GM18511 (cell line): ENCODE data around the gene POMT2.
"Not testable (repeated sequence)": the region's sequence is repeated elsewhere in the genome, so short reads cannot be mapped to it uniquely, and the experiment has no call there.

Experiments used
- ATAC-seq: cut with Tn5 transposase; IDR thresholded peaks from one replicate; pipeline ENCODE4 v1.9.1; 2021; ENCODE audit warnings: mild to moderate bottlenecking, moderate library complexity; ENCODE audit not compliant: unreplicated experiment

The POMT2 gene, protein sequence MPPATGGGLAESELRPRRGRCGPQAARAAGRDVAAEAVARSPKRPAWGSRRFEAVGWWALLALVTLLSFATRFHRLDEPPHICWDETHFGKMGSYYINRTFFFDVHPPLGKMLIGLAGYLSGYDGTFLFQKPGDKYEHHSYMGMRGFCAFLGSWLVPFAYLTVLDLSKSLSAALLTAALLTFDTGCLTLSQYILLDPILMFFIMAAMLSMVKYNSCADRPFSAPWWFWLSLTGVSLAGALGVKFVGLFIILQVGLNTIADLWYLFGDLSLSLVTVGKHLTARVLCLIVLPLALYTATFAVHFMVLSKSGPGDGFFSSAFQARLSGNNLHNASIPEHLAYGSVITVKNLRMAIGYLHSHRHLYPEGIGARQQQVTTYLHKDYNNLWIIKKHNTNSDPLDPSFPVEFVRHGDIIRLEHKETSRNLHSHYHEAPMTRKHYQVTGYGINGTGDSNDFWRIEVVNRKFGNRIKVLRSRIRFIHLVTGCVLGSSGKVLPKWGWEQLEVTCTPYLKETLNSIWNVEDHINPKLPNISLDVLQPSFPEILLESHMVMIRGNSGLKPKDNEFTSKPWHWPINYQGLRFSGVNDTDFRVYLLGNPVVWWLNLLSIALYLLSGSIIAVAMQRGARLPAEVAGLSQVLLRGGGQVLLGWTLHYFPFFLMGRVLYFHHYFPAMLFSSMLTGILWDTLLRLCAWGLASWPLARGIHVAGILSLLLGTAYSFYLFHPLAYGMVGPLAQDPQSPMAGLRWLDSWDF

DNA sequence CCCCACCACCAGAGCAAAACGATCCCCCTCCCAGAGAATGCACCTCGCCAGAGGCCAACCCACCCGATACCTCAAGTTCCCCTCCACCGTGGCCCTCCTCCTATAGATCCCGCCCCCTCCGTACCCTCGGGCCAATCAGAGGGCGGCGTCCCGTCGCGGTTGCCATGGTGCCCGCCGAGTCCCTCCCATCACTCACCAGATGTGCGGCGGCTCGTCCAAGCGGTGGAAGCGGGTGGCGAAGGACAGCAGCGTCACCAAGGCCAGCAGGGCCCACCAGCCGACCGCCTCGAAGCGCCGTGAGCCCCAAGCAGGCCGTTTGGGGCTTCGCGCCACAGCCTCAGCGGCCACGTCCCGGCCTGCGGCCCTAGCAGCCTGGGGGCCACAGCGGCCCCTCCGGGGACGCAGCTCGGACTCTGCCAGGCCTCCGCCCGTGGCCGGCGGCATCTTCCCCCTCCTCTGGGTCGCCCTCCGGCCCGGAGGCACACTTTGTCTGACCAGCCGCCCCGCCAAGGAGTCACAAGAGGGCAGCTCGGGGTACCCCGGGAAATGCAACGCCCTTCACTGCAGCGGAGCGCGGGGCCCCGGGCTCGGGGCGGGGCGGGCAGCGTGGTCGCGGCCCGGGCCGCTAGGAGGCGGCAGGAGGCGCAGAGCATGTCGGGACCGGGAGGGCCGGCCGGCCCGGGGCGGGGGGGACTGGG is at the start of gene POMT2:
TSS of gene POMT2 (minus strand) at position 646 of the 698 bp plus-strand sequence. CDS start at position 444, 202 bp downstream.
- ATAC-seq: peak; percentile 68

DNA sequence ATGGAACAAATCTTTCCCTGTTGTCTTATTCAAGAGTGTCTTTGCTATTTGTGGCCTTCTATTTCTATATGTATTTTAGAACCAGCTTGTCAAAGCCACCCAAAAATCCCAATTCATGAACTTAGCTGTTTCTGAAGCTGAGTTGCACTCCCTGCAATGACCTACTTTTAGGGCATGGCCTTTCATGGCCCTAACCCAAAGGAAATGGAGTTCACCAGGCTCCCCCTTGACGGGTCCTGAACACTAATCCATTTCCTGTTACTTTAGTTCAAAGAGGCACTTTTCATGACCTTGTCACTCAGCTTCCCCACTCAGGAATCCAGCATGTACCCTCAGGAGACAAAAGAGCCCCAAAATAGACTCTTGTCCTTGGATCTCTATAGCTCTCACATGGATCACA is 48.6 kb upstream of the POMT2 start:
- no peak for ATAC-seq

DNA sequence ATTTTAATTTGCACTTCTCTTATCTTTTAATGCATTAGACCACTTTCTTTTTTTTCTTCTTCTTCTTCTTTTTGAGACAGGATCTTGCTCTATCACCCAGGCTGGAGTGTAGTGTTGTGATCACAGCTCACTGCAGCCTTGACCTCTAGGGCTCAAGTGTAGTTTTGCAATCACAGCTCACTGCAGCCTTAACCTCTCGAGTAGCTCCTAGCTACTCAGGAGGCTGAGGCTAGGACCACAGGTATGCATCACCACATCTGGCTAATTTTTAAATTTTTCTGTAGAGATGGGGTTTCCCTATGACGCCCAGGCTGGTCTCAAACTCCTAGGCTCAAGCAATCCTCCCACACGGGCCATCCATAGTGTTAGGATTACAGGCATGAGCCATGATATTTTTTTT is 43.5 kb upstream of the POMT2 start:
- no peak for ATAC-seq

DNA sequence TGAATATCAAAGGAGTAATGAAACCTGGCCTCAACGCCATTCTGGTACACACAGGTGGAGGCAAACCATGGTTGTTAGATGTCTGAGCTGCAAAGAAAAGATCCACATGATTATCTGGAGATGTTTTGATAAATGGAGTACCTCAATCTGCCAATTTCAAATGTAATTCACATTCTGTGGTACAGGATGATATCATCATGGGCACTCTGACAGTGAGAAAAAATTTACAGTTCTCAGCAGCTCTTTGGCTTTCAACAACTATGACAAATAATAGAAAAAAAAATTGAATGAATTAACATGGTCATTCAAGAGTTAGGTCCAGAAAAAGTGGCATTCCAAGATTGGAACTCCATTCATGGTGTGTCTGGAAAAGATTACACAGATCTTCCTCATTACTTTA is 38.9 kb upstream of the POMT2 start:
- no peak for ATAC-seq

DNA sequence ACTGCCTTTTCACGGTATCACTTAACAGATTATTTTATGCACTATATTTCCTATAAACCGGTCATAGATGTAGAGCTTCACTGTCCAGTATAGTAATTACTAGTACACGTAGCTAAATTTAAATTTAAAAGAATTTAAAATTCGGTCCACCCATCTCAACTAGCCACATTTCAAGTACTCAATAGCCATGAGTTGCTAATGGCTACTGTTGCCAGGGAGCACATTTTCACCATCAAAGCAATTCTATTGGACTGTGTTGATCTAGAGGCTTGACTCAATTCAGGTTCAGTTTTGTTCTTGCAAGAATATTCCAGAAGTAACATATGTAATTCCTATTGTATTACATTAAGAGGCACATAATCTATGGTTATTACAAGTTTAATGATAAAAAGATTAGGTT is 36.2 kb upstream of the POMT2 start:
- no peak for ATAC-seq

DNA sequence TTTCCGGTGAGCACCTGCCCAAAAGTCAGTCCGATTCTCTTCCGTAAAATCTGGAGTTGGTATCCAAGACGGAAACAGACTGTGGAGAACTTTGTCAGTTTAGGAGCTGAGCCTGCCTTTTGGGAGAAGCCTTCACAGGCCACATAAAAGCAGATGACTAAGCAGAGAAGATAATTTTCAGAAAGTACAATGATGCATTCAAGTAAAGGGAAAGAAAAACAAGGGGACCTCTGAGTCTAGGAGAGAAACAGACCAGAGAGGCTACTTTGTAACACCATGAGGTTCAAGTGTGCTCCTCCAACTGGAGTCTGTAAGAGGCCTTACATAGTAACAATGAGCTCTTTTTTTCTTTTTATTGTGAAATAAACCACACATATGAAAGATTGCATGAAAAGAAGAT is 35.1 kb upstream of the POMT2 start:
- ATAC-seq: no peak

DNA sequence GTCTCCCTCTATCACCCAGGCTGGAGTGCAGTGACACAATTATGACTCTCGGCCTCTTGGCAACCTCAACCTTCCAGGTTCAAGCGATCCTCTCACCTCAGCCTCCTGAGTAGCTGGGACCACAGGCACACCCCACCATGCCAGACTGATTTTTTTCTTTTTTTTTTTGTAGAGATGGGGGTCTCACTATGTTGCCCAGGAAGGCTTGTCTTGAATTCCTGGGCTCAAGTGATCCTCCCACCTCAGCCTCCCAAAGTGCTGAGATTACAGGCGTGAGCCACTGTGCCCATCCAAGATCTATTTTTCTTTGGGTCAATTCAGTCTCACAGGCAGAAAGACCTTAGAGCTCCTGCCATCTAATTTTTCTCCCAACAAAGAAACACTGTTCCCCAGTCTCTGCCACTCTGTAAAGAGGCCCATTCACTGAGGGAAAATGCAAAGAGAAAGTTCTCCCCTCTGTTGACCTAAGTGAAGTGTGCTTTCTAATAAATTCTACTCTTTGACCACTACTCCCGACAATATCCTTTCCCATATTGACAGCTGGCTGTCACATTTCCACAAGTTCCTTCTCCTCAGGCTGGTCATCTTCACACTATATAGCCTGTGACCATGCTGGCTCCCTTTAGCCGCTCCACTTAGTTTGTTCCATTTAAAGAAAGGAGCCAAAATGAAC is 32.9 kb upstream of the POMT2 start:
- no peak for ATAC-seq

DNA sequence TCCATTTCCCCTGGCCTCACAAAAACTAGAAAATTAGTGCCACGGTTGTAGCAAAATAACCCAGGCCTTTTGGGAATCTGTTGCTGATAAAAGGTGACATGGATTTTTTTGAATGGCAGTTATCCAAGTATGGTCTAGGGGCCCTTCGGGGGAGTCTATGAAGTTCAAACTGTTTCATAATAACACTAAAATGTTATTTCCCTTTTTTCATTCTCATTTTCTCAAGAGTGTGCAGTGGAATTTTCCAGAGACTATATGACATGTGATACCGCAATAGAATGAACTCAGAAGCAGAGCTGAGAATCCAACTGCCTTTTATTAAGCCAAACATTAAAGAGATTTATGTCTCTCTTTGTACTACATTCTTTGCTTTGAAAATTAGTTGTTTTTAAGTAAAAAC is 27.1 kb upstream of the POMT2 start:
- ATAC-seq: no peak

DNA sequence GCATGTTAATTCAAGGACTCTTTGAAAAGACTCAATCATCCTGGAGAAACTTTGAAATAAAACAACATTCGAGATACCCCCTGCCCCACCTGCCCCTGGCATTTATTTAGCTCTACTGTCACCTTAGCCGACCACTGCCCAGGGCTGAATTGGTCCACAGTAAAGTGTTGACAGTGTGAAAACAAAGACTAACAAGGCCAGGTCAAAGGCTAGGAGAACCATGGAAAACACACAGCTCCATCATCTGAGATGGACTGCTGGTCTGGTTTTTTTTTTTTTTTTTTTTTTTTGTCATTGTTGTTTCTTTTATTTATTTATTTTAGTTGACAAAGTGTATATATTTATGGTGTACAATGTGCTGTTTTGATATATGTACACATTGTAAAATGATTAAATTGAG is 25.8 kb upstream of the POMT2 start:
- no peak for ATAC-seq

DNA sequence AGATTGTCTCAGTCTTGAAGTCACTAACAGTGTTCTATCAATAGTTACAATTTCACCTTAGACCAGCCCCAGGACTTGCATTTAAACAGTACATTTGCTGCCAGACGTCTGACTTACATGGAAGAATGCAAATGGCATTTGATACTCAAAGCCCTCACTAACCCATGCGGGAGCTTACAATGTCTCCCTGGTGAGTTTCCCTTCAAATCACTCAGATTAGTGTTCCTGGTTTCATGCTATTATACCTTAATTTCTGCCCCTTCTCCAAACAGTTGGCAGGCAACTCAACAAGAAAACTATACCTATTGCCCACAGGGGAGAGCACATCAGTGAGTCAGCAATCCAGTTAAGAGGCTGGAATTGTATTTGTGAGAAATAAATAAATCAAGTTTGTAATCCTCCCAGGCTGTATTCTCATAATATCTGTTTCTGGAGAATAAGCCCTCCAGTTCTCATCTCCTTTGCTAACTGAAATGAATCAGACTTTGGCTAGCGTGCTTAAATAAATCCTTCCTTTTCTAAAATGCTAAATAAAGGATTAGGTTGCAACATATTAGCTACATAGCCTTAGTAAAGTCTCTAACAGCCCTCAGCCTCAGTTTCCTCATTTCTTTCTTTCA is 23.8 kb upstream of the POMT2 start:
- ATAC-seq: no peak

DNA sequence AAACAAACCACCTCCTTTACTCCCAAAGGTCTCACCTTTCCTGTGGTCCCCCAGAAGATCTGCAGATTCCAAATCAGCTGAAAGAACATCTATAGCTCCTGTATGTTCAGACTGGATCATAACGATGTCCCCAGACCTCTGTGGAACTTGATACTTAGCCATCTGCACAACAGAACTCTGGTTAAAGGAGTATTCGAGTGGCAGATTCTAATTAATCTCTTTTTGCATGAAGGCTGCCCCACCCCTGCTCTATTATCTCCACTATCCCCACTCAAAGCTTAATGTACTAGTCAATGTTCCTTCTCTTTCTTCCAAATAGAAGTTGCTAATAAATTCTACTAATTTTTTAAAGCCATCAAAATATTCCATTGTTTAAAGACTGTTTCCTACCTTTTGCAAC is 23.0 kb upstream of the POMT2 start:
- no peak for ATAC-seq

DNA sequence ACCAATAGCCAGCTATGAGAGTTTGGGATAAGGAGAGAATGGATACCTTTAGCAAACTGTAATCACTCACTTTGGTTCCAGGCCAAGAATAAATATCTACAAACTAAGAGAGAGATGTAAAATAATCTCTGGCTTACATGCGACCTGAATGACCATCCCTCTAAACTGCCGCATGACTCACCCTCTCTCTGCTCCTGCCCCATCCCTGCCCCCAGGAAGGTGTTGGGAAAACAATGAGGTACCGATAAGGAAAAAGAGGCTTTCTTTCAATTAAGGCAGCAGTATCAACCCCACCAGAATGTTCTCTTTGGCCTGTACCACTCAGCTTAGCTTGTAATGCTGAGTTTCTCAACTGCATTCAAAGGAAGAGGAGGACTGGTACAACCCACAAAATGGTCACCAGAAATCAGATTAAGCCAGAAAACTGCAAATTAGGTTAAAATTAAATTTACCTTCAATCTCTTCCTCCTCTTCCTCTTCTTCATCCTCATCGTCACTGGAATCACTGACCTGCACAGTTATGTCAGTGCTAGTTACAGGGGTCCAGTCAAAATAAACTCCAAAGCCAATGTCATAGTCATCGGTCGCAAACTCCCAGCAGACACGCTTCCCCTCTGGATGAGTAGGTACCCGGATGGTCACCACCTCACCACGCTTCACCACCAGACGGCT is 22.2 kb upstream of the POMT2 start:
- no peak for ATAC-seq

DNA sequence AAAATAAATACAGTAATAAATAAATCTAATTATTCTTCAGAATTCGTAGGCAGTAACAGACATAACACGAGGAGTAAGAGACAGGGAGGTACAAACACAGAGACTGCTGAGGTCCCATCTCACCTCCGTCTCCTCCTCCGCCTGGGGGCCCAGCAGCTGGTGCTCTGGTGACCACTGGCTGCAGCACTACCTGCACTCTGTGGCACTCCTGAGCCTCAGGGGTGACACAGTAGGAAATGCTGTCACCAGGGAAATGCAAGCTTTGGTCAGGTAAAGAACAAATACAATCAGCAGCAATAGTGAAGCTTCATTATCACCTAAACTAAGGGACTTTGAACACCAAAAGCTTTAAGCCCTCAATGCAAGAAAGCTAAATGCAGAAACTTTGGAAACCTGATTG is 19.7 kb upstream of the POMT2 start:
- no peak for ATAC-seq

DNA sequence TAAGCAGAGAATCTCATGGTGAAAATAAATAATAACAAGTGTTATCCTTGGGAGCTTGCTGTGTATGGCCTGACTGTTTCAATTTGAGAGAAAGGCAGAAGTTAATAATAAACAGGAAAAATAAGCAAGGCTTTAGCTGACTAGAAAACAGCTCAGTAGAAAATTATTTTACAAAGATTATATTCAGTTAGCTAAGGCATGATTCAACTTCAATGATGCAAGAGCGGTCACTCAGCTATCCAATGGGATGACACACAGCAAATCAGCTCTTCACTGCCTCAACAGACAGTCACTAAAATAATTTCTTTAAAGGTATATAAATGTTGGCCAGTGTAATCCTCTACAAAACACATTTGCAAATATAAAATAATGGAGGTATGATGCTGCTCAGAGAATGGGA is 18.7 kb upstream of the POMT2 start:
- no peak for ATAC-seq

DNA sequence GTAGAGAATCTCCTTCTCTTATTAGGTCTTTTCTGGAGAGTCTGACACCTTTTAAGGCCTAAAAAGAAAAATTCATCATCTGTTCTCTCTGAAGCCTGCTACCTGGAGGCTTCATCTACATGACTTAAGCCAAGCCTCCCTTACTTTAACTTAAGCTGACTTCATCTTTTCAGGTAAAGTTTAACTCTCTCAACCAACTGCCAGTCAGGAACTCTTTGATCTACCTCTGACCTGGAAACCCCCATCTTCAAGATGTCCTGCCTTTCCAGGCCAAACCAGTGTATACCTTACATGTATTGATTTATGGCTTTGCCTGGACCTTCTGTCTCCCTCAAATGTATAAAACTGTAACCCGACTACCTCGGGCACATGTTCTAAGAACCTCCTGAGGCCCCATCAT is 17.6 kb upstream of the POMT2 start:
- no peak for ATAC-seq

DNA sequence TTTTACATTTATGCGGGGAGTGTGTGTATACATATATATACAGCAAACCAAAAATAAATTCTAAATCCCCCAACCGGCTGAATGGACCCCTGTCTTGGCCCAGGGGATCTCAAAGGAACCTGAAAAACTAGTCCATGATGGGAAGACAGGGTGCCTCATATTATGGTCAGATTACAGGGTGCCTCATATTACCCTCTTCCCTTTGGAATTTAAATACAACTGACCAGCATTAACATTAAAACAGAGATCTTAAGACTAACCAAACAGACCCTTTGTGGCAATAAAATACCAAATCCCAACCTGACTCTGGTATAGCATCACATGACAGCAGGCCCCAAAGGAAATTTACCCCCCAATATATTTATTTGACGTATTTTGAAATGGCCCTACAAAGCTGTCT is 17.2 kb upstream of the POMT2 start:
- no peak for ATAC-seq

DNA sequence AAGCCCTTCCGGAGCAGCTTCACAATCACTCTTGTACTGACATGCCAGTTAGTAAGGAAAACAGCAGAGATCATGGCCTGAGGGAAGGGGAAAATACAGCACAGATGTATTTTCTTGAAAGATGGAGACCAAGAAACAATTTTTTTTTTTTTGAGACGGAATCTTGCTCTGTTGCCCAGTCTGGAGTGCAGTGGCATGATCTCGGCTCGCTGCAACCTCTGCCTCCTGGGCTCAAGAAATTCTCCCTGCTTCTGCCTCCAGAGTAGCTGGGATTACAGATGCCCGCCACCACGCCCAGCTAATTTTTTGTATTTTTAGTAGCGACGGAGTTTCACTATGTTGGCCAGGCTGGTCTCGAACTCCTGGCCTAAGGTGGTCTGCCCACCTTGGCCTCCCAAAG is 16.6 kb upstream of the POMT2 start:
- not testable (repeated sequence) for ATAC-seq

DNA sequence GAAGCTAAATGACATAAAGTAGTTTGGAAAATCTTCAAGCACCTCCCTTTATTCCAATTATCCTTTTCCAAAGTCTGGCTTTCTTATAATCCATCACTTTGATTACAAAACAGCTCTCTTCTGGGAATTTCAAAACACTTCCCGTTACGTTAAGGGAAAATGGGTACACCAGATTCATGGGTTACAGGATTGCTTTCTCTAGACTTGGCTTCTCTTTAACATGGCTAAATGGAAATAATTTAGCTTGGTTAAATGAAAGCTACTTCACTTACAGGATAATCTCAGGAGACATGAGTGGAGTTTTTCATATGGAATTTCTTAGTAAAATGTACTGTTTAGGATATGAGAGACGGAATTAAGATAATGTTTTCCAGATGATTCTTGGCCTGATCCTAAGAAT is 14.9 kb upstream of the POMT2 start:
- ATAC-seq: no peak

DNA sequence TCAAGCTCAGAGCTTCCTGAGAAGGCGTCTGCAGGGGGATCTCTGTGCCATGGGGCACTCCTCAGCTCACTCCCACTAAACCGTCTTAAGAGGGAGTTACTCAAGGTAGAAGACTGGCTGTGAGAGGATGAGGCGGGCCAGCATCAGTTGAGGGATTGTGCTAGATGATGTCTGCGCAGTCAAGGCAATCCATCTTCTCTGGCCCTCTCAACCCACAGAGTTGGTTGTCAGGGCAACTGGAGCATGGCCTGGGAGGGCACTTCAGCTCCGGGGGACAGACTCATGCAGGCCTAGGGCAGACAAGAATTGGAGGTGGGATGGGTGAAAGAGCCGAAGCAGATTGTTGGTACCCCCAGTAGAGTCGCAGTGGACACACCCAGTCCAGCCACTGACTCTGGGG is 9.2 kb upstream of the POMT2 start:
- ATAC-seq: no peak

DNA sequence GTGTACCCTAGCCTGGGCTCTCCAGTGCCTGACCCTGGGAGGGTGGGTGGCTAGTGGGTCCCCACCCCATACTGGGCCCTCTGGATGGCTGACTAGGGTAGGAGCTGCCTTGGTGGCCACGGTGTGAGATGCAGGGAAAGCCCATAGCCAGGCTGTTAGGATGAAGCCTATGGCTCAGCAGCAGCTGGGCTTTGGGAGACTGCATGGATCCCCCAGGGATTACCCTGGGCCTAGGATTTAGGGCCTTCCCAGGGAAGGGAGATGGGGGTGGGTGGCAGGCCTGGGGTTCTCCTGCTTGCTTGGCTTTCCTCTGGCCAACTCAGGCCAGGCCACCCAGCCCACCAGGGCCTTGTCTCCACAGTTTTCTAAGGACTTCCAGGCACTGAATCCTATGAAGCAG is 6.4 kb upstream of the POMT2 start:
- no peak for ATAC-seq
